ENCODE data around the gene FBXO33.
A peak's percentile ranks its signal among the peaks of the same experiment; 100 is the strongest.

DNA sequence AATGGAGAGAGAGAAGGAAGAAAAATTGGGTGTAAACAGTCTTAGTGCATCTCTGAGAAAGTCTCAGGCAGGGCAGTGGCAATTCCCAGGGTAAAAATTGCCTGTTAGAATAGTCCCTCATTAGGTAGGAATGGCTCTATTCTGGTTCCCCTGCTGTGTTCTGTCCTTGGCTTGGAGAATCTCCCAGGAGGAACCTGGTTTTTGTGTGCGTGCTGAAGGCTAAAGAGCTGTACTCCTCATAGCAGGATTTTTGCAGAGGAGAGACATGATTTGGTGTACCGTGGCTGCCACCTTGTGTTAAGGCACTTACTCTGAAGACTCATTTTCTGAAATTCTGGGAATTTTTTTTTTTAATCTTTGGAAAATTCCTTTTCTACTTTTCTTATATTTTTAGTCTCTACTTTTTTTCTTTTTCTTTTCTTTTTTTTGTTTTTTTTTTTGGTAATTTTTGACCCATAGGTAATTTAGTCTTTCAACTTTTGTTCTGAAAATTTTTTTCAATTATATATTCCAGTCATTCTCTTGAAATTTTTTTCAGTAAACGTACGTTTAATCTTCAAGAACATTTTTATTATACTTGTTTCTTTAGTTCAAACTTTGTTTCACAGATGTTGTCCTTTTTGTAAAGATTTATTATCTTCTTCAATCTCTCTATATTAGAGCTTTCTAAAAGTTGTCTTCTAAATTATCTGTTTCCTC is 63.8 kb downstream of the FBXO33 start:
- TF ChIP-seq CTCF (IDR thresholded peaks at IDR 0.05) (peak in 6 of 7 experiments; percentile 34 to 66 (median 58)), POLR2A (IDR thresholded peaks at IDR 0.05) (no peak)
